Panc1 (cell line): ENCODE measurements around the gene ACOT12. TPM values are rescaled to one million over a fixed set of nuclear protein-coding genes. Genes with fewer than 3 reads are reported as not detected.

ENCODE experiments used
- ATAC-seq: fragments of 200-7000 bp; cut with Tn5 transposase; 2 replicates; pipeline ENCODE4 v1.9.1; 2020; ENCODE audit warnings: mild to moderate bottlenecking, moderate library complexity
- BruUV-seq: library from RNA; stranded (reverse); fragments of 400-500 nt; replicated peaks from 2 replicates; lab custom pipeline; 2021; lab: Mats Ljungman, UMichigan
- CTCF ChIA-PET: fragments of 300-600 bp; sonication (Branson Sonifier 250); formaldehyde crosslinking; loops from one replicate; lab custom pipeline; 2022; ENCODE audit warnings: antibody characterized with exemption; lab: Charles Lee
- POLR2A ChIA-PET: fragments of 300-600 bp; sonication (Branson Sonifier 250); formaldehyde crosslinking; loops from one replicate; lab custom pipeline; 2022; ENCODE audit warnings: antibody characterized with exemption; lab: Charles Lee
- DNase-seq: peaks from one replicate; pipeline ENCODE4 v3.0.0-alpha.2; 2010; ENCODE audit warnings: low read depth, low spot score
- H3K27ac ChIP-seq: 2 replicates; pipeline ENCODE4 v1.5.1; 2011; ENCODE audit warnings: mild to moderate bottlenecking, low read length, inconsistent platforms
- H3K27me3 ChIP-seq: fragments of 200-500 bp; sonication (Bioruptor generic); 2 replicates; pipeline ENCODE4 v1.6.0; 2014; ENCODE audit warnings: low read length, inconsistent platforms; ENCODE audit not compliant: control insufficient read depth, insufficient read depth
- H3K36me3 ChIP-seq: fragments of 200-500 bp; sonication (Bioruptor generic); 2 replicates; pipeline ENCODE4 v1.5.1; 2014; ENCODE audit warnings: inconsistent platforms, mild to moderate bottlenecking, low read length, moderate library complexity; ENCODE audit not compliant: control insufficient read depth, insufficient read depth
- H3K4me1 ChIP-seq: 2 replicates; pipeline ENCODE4 v1.5.1; 2011; ENCODE audit warnings: inconsistent platforms, mild to moderate bottlenecking, low read length, moderate library complexity; ENCODE audit not compliant: control insufficient read depth, insufficient read depth
- H3K4me3 ChIP-seq, 2 experiments: 2 replicates each; pipeline ENCODE4 v1.5.1; 2011 to 2012; ENCODE audit warnings: low read depth in 2 of 2, low read length in 2 of 2, mild to moderate bottlenecking in 2 of 2, inconsistent platforms in 1 of 2, moderate library complexity in 1 of 2
- H3K9me3 ChIP-seq: fragments of 200-500 bp; sonication (Bioruptor generic); 2 replicates; pipeline ENCODE4 v1.5.1; 2014; ENCODE audit warnings: low read depth, mild to moderate bottlenecking, inconsistent platforms, low read length, moderate library complexity; ENCODE audit not compliant: control insufficient read depth, insufficient read depth
- CTCF ChIP-seq: fragments of 450-650 bp; IDR thresholded peaks from 2 replicates; pipeline ENCODE4 v1.5.1; 2017; ENCODE audit warnings: mild to moderate bottlenecking
- POLR2AphosphoS5 ChIP-seq: IDR thresholded peaks from 2 replicates; pipeline ENCODE4 v1.6.1; 2012; ENCODE audit warnings: mild to moderate bottlenecking, low read depth, low read length, moderate library complexity
- REST ChIP-seq, 2 experiments: IDR thresholded peaks; 2 replicates each; pipeline ENCODE4 v1.6.1; 2011 to 2012; ENCODE audit warnings: low read depth in 2 of 2, control low read depth in 1 of 2, low read length in 1 of 2, mild to moderate bottlenecking in 1 of 2, moderate library complexity in 1 of 2; ENCODE audit not compliant: insufficient read depth in 1 of 2
- SIN3A ChIP-seq: IDR thresholded peaks from 2 replicates; pipeline ENCODE4 v1.6.1; 2012; ENCODE audit warnings: low read depth, mild to moderate bottlenecking, low read length, moderate library complexity, borderline replicate concordance; ENCODE audit not compliant: insufficient read depth
- TCF7L2 ChIP-seq: IDR thresholded peaks from 2 replicates; pipeline ENCODE4 v1.6.1; 2011; ENCODE audit warnings: mild to moderate bottlenecking, low read depth, low read length, inconsistent platforms
- in situ Hi-C: cut with HindIII; loops from 2 replicates; pipeline ENCODE4 v1.10.0; 2016; ENCODE audit warnings: low sequenced_read_pairs, low pct_unique_long_range_greater_than_20kb
- intact Hi-C: fragments of 100-400 bp; cut with micrococcal nuclease; formaldehyde crosslinking; loops from one replicate; pipeline ENCODE4 v1.10.0; 2022; ENCODE audit not compliant: unreplicated experiment
- total RNA-seq: library from RNA; stranded (reverse); gene quantifications from one replicate; pipeline ENCODE4 v1.2.1, GENCODE V29; 2021; ENCODE audit not compliant: unreplicated experiment

The ACOT12 gene
- total RNA-seq, 1 experiment from 2014 or later = 0.74 TPM

- H3K4me1 ChIP-seq = peaks cover 26% of the 10 kb centered on the region
- POLR2A ChIA-PET = interaction anchor here (0.6 to 0.8 kb wide), 2 partner anchors 8 to 499 kb away, joined by 3 to 13 read pairs; no protein-coding TSS in a partner anchor
- intact Hi-C loops = no loop called here
- no peaks in the 10 kb centered on the region for H3K9me3 ChIP-seq
- TSS peak; percentile 73 for BruUV-seq
- peak; percentile 95 for ATAC-seq
- in situ Hi-C loops = no loop called here
- H3K4me3 ChIP-seq = peak within 1 kb of the TSS; percentile 60 to 99
- peaks cover 11% of the 10 kb centered on the region for H3K36me3 ChIP-seq
- CTCF ChIA-PET = interaction anchor here (1.1 kb wide), 1 partner anchor 865 kb away, joined by 3 read pairs; no protein-coding TSS in a partner anchor
- no peaks in the 10 kb centered on the region for H3K27me3 ChIP-seq
- peak; percentile 95 for TF ChIP-seq POLR2AphosphoS5
- no peak for TF ChIP-seq REST (IDR thresholded peaks at IDR 0.05; ENCODE audit: insufficient read depth in 1 of 2, low read depth in 2 of 2, low read length in 1 of 2)
- peak; percentile 22 for TF ChIP-seq CTCF
- no peak for TF ChIP-seq TCF7L2
- TF ChIP-seq SIN3A = peak; percentile 89
- H3K27ac ChIP-seq = peak within 1 kb of the TSS; percentile 81
- no peak for DNase-seq
These were observed 92.5 kb downstream of the ACOT12 start, which contains the start of gene ZCCHC9 for GRCh38 chr5:81301271-81302015. ZCCHC9 (plus strand) TSS chr5:81301587; CDS start chr5:81304758, 3,171 bp downstream.

GRCh38 chr5:81300921-81301270, 93.0 kb downstream of the ACOT12 start:
- intact Hi-C loops (no loop called here), in situ Hi-C loops (no loop called here)
- no peaks in the 10 kb centered on the region for H3K27me3 ChIP-seq
- POLR2A ChIA-PET = no interaction called here
- H3K27ac ChIP-seq = peak overlapping the region; percentile 81
- peak overlapping the region; percentile 60 to 99 for H3K4me3 ChIP-seq
- TF ChIP-seq CTCF (no peak), TCF7L2 (no peak)
- ATAC-seq (no peak), DNase-seq (no peak)
- peaks cover 8% of the 10 kb centered on the region for H3K36me3 ChIP-seq
- CTCF ChIA-PET = no interaction called here
- no peaks in the 10 kb centered on the region for H3K9me3 ChIP-seq
- TSS peak; percentile 93 for BruUV-seq
- peaks cover 26% of the 10 kb centered on the region for H3K4me1 ChIP-seq
